Measurements from ENCODE around the gene AP2A2. TPM values are rescaled to one million over a fixed set of nuclear protein-coding genes. Genes with fewer than 3 reads are reported as not detected.

The AP2A2 gene
- polyA plus RNA-seq, 3 donors, result 5.7 to 61.0 (median 8.2) TPM

DNA sequence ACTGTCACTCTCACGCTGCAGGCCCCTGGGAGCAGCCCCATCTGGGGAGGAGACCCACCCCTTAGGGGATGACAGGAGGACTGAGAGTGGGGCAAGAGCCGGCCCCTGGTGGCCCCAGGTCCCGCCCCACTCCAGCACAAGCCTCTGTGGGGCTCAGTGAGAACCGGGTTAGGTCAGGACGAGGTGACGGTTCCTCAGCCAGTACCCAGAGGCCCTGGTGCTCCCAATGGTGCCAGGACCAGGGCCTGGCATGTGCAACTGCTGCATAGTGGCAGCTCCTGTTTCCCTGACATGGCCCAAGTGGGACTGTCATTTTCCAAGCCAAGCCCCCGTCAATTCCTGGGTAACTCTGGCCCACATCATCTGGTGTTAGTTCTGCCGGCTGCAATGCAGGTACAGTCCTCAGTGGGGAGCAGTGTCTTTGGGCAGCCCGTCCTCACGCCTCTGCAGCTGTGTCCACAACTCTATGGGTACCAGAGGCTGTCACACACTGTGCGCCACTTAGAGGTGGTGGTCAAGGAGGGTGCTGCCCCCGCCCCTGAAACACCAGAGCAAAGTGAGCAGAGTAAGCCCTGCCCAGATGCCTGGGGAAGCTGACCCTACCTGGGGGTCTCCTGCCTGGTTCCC is 31.0 kb upstream of the AP2A2 start:
- Mint-ChIP-seq H3K27ac (no peak overlapping the region), H3K36me3 (peaks cover 5 to 15% of the 10 kb centered on the region in 2 donors), H3K4me1 (no peaks in the 10 kb centered on the region), H3K9me3 (no peaks in the 10 kb centered on the region), H3K27me3 (ENCODE audit: low read depth in 3 of 3) (no peaks in the 10 kb centered on the region), H3K4me3 (no peak overlapping the region)
- Histone ChIP-seq H3K36me3 (replicated peaks in 1 of 2; ENCODE audit: control insufficient read depth in 1 of 2, insufficient read depth in 2 of 2, low read length in 2 of 2) (peaks cover 10 to 14% of the 10 kb centered on the region in 2 donors), H3K9me3 (replicated peaks in 1 of 2; ENCODE audit: control insufficient read depth in 1 of 2, insufficient read depth in 1 of 2, low read length in 2 of 2) (no peaks in the 10 kb centered on the region), H3K79me2 (ENCODE audit: insufficient read depth, low read length) (no peaks in the 10 kb centered on the region), H3K27me3 (ENCODE audit: control insufficient read depth in 2 of 2, insufficient read depth in 2 of 2, low read length in 2 of 2) (no peaks in the 10 kb centered on the region), H4K20me1 (ENCODE audit: insufficient read depth, low read length) (no peaks in the 10 kb centered on the region), H3K4me2 (replicated peaks; ENCODE audit: extremely low read depth, low read length, poor library complexity, severe bottlenecking) (no peak overlapping the region), H3K4me1 (ENCODE audit: control insufficient read depth in 1 of 2, insufficient read depth in 2 of 2, low read length in 2 of 2) (no peaks in the 10 kb centered on the region), H2AFZ (ENCODE audit: insufficient read depth, low read depth, low read length, poor library complexity, severe bottlenecking) (no peak overlapping the region), H3K9ac (ENCODE audit: insufficient read depth, low read length, poor library complexity, severe bottlenecking) (no peak overlapping the region), H3K27ac (ENCODE audit: low read depth in 1 of 2, low read length in 2 of 2) (no peak overlapping the region), H3K4me3 (replicated peaks in 1 of 3; ENCODE audit: low read depth in 2 of 3, low read length in 3 of 3) (no peak overlapping the region)
- intact Hi-C loops (cut with micrococcal nuclease), result no loop called here
- 94% methylated on average over 11 of the region's 12 CpGs for WGBS (ENCODE audit: insufficient coverage)
- TF ChIP-seq, protein P1, sequence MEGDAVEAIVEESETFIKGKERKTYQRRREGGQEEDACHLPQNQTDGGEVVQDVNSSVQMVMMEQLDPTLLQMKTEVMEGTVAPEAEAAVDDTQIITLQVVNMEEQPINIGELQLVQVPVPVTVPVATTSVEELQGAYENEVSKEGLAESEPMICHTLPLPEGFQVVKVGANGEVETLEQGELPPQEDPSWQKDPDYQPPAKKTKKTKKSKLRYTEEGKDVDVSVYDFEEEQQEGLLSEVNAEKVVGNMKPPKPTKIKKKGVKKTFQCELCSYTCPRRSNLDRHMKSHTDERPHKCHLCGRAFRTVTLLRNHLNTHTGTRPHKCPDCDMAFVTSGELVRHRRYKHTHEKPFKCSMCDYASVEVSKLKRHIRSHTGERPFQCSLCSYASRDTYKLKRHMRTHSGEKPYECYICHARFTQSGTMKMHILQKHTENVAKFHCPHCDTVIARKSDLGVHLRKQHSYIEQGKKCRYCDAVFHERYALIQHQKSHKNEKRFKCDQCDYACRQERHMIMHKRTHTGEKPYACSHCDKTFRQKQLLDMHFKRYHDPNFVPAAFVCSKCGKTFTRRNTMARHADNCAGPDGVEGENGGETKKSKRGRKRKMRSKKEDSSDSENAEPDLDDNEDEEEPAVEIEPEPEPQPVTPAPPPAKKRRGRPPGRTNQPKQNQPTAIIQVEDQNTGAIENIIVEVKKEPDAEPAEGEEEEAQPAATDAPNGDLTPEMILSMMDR (IDR thresholded peaks at IDR 0.05), result no peak
- no peak for DNase-seq

DNA sequence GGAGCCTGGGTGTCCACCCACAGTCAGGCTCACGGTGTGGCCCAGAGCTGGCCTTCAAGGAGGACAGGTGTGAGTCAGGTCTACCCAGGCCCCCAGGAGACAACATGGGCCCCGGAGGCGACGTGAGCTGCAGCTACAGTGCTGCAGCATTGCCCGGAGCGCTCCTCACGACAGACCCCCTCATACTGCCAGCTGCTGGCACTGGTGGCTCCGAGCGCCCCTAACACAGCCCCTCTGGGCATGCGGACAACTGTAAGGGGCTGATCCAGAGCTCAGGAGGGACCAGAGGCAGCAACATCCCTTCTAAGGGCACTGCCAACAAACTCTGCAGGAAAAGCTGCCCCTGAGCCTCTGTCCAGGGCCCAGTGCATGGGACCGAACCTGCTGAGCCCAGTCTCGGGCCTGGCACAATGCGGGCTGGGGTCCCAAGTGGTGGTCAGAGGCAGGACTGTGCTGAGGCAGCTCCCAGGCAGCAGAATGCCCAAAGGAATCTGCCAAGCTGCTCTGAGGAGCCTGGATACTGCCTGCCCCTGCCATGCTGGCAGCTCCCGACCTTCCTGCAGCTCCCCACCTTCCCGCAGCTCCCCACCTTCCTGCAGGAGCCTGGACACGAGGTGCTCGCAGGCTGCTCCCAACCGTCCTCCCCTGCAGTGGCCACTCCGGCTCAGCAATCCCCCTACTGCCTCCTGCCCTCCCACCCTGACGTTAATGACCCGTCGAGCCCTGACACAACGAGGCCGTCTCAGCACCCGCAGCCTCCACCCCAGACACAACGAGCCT is 30.1 kb upstream of the AP2A2 start:
- Mint-ChIP-seq H3K4me3 (no peak overlapping the region), H3K9me3 (no peaks in the 10 kb centered on the region), H3K27me3 (ENCODE audit: low read depth in 3 of 3) (no peaks in the 10 kb centered on the region), H3K27ac (no peak overlapping the region), H3K4me1 (no peaks in the 10 kb centered on the region), H3K36me3 (peaks cover 9 to 22% of the 10 kb centered on the region in 2 donors)
- Histone ChIP-seq H3K27ac (ENCODE audit: low read depth in 1 of 2, low read length in 2 of 2) (no peak overlapping the region), H3K4me2 (replicated peaks; ENCODE audit: extremely low read depth, low read length, poor library complexity, severe bottlenecking) (no peak overlapping the region), H3K9ac (ENCODE audit: insufficient read depth, low read length, poor library complexity, severe bottlenecking) (no peak overlapping the region), H3K9me3 (replicated peaks in 1 of 2; ENCODE audit: control insufficient read depth in 1 of 2, insufficient read depth in 1 of 2, low read length in 2 of 2) (no peaks in the 10 kb centered on the region), H2AFZ (ENCODE audit: insufficient read depth, low read depth, low read length, poor library complexity, severe bottlenecking) (no peak overlapping the region), H3K27me3 (ENCODE audit: control insufficient read depth in 2 of 2, insufficient read depth in 2 of 2, low read length in 2 of 2) (no peaks in the 10 kb centered on the region), H4K20me1 (ENCODE audit: insufficient read depth, low read length) (no peaks in the 10 kb centered on the region), H3K79me2 (ENCODE audit: insufficient read depth, low read length) (no peaks in the 10 kb centered on the region), H3K36me3 (replicated peaks in 1 of 2; ENCODE audit: control insufficient read depth in 1 of 2, insufficient read depth in 2 of 2, low read length in 2 of 2) (peaks cover 19 to 22% of the 10 kb centered on the region in 2 donors), H3K4me1 (ENCODE audit: control insufficient read depth in 1 of 2, insufficient read depth in 2 of 2, low read length in 2 of 2) (no peaks in the 10 kb centered on the region), H3K4me3 (replicated peaks in 1 of 3; ENCODE audit: low read depth in 2 of 3, low read length in 3 of 3) (no peak overlapping the region)
- no peak for DNase-seq
- intact Hi-C loops (cut with micrococcal nuclease), result no loop called here
- WGBS (ENCODE audit: insufficient coverage), result 94% methylated on average over 25 of the region's 26 CpGs
- TF ChIP-seq, protein P1 (IDR thresholded peaks at IDR 0.05), result no peak

Data from CD14-positive monocyte (primary cell).